ENCODE measurements around the gene SCEL.

Gene SCEL

DNA sequence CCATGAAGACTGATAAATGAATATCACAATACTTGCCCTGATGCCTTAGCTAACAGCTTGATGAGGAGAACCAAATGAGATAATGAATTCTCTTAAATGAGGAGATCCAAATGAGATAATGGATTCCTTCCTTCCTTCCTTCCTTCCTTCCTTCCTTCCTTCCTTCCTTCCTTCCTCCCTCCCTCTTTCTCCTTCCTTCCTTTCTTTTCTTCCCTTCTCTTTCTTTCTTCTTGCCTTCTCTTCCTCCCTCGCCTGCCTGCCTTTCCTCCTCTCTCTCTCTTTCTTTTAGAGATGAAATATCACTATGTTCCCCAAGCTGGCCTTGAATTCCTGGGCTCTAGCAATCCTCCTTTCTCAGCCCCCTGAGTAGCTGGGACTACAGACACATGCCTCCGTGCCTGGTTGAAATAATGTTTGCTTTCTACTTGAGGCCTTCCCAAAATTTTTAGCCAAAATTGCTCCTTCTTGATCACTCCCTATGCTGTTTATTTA is 158.0 kb downstream of the SCEL start:
- no peak overlapping the region for H3K27ac ChIP-seq
- TF ChIP-seq, protein P1, sequence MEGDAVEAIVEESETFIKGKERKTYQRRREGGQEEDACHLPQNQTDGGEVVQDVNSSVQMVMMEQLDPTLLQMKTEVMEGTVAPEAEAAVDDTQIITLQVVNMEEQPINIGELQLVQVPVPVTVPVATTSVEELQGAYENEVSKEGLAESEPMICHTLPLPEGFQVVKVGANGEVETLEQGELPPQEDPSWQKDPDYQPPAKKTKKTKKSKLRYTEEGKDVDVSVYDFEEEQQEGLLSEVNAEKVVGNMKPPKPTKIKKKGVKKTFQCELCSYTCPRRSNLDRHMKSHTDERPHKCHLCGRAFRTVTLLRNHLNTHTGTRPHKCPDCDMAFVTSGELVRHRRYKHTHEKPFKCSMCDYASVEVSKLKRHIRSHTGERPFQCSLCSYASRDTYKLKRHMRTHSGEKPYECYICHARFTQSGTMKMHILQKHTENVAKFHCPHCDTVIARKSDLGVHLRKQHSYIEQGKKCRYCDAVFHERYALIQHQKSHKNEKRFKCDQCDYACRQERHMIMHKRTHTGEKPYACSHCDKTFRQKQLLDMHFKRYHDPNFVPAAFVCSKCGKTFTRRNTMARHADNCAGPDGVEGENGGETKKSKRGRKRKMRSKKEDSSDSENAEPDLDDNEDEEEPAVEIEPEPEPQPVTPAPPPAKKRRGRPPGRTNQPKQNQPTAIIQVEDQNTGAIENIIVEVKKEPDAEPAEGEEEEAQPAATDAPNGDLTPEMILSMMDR (conservative IDR thresholded peaks at IDR 0.05): no peak
- TF ChIP-seq ZFX (IDR thresholded peaks at IDR 0.05): no peak
